Calu3 (cell line): ENCODE data around the gene RMI2. TPM values are rescaled to one million over a fixed set of nuclear protein-coding genes. Genes with fewer than 3 reads are reported as not detected.

Source experiments
- BruUV-seq: library from RNA; stranded (reverse); fragments of 400-500 nt; replicated peaks from 2 replicates; lab custom pipeline; 2021; lab: Mats Ljungman, UMichigan
- CTCF ChIA-PET: fragments of 300-600 bp; sonication (Branson Sonifier 250); formaldehyde crosslinking; loops from one replicate; lab custom pipeline; 2022; ENCODE audit warnings: antibody characterized with exemption; lab: Charles Lee
- DNase-seq: peaks from one replicate; pipeline ENCODE4 v3.0.0; 2022
- H3K27ac Mint-ChIP-seq: one replicate; pipeline ENCODE4 v1.8.0; 2022; ENCODE audit warnings: mixed read lengths; ENCODE audit not compliant: unreplicated experiment
- H3K27me3 Mint-ChIP-seq: one replicate; pipeline ENCODE4 v1.8.0; 2022; ENCODE audit warnings: mixed read lengths; ENCODE audit not compliant: unreplicated experiment
- H3K36me3 Mint-ChIP-seq: one replicate; pipeline ENCODE4 v1.8.0; 2022; ENCODE audit warnings: mild to moderate bottlenecking, moderate library complexity, mixed read lengths; ENCODE audit not compliant: insufficient read depth, unreplicated experiment
- H3K4me1 Mint-ChIP-seq: one replicate; pipeline ENCODE4 v1.8.0; 2022; ENCODE audit warnings: mild to moderate bottlenecking, low read depth, mixed read lengths; ENCODE audit not compliant: unreplicated experiment
- H3K4me3 Mint-ChIP-seq: one replicate; pipeline ENCODE4 v1.8.0; 2022; ENCODE audit warnings: mild to moderate bottlenecking, low read depth, moderate library complexity, mixed read lengths; ENCODE audit not compliant: unreplicated experiment
- H3K9me3 Mint-ChIP-seq: one replicate; pipeline ENCODE4 v1.8.0; 2022; ENCODE audit warnings: low read depth, mixed read lengths; ENCODE audit not compliant: unreplicated experiment
- intact Hi-C: fragments of 100-400 bp; cut with micrococcal nuclease; formaldehyde crosslinking; loops from one replicate; pipeline ENCODE4 v1.10.0; 2022; ENCODE audit not compliant: unreplicated experiment
- total RNA-seq: library from RNA; stranded (reverse); gene quantifications from 2 replicates; pipeline ENCODE4 v1.2.3, GENCODE V29; 2022
- TF ChIP-seq, protein P1 (sequence below): fragments of 200-600 bp; IDR thresholded peaks from one replicate; pipeline ENCODE4 v1.8.0; 2022; ENCODE audit warnings: antibody characterized with exemption; ENCODE audit not compliant: unreplicated experiment

Gene RMI2
- total RNA-seq, 1 experiment from 2014 or later, result 55.4 TPM

DNA sequence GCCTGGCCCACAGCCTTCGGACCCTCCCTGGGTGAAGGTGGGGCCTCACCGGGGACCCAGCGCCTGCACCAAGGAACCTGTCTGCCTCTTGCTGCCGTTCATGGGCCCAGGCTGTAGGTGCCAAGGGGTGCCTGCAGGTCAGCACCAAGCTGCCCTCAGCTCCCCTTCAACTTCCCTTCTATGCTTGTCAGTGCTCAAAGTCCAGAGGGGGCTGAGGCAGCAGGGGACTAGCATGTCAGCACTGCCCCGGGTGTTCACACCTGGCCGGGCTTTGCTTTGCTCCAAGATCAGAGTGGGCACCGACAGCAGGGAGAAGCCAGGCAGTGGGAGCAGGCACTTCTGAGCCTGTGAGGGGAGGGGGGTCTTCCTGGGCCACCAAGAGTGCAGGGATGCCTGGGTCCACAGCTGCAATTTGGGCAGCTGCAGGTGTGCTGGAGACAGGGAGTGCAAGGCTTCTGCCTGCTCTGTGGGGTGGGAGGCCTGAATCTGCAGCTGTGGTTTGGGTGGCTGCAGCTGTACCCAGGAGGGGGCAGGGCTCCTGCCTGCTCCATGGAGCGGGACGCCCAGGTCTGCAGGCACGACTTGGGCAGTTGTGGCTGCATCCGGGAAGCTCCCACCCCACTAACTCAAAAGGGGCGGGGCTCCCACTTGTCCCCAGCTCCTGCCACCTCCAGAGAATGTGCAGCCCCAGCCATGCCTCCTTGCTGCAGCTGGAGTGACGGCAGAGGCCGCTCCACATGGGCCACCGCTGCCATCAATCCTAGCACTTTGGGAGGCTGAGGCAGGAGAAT is 36.6 kb upstream of the RMI2 start:
- H3K9me3 Mint-ChIP-seq, result no peaks in the 10 kb centered on the region
- H3K4me3 Mint-ChIP-seq, result no peak overlapping the region
- BruUV-seq, result no TSS peak
- TF ChIP-seq, protein P1, sequence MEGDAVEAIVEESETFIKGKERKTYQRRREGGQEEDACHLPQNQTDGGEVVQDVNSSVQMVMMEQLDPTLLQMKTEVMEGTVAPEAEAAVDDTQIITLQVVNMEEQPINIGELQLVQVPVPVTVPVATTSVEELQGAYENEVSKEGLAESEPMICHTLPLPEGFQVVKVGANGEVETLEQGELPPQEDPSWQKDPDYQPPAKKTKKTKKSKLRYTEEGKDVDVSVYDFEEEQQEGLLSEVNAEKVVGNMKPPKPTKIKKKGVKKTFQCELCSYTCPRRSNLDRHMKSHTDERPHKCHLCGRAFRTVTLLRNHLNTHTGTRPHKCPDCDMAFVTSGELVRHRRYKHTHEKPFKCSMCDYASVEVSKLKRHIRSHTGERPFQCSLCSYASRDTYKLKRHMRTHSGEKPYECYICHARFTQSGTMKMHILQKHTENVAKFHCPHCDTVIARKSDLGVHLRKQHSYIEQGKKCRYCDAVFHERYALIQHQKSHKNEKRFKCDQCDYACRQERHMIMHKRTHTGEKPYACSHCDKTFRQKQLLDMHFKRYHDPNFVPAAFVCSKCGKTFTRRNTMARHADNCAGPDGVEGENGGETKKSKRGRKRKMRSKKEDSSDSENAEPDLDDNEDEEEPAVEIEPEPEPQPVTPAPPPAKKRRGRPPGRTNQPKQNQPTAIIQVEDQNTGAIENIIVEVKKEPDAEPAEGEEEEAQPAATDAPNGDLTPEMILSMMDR, result no peak
- no peak for DNase-seq
- H3K36me3 Mint-ChIP-seq, result no peaks in the 10 kb centered on the region
- intact Hi-C loops, result no loop called here
- CTCF ChIA-PET, result no interaction called here
- H3K27ac Mint-ChIP-seq, result no peak overlapping the region
- peaks cover 7% of the 10 kb centered on the region for H3K27me3 Mint-ChIP-seq
- peaks cover 19% of the 10 kb centered on the region for H3K4me1 Mint-ChIP-seq

DNA sequence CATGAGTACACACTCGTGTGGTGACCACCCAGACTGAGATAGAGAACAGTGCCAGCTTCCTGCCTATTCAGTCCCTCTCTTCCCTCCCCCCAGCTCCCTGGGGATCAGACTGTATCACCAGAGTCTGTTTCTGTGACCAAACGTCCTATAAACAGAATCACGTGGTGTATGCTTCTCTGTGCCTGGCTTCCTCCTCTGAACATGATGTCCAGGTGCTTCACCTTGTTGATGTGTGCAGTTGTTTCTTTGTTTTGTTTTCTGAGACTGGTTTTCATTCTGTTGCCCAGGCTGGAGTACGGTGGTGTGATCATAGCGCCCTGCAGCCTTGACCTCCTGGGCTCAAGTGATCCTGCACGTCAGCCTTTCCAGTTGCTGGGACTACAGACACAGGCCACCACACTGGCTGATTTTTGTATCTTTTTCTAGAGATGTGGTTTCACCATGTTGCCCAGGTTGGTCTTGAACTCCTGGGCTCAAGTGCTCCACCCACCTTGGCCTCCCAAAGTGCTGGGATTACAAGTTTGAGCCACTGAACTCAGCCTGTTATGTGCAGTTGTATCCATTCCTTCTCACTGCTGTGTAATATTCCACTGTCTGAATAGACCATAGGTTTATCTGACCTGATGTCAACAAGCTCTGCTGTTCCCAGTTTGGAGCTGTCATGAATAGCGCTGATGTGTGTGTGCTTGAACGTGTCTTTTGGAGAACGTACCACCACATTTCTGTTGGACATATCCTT is 35.2 kb upstream of the RMI2 start:
- Mint-ChIP-seq H3K27ac (no peak overlapping the region), H3K27me3 (peaks cover 7% of the 10 kb centered on the region), H3K36me3 (no peaks in the 10 kb centered on the region), H3K9me3 (no peaks in the 10 kb centered on the region), H3K4me1 (peaks cover 17% of the 10 kb centered on the region), H3K4me3 (no peak overlapping the region)
- intact Hi-C loops, result no loop called here
- CTCF ChIA-PET, result no interaction called here
- no peak for DNase-seq
- TF ChIP-seq, protein P1, result no peak
- no TSS peak for BruUV-seq

DNA sequence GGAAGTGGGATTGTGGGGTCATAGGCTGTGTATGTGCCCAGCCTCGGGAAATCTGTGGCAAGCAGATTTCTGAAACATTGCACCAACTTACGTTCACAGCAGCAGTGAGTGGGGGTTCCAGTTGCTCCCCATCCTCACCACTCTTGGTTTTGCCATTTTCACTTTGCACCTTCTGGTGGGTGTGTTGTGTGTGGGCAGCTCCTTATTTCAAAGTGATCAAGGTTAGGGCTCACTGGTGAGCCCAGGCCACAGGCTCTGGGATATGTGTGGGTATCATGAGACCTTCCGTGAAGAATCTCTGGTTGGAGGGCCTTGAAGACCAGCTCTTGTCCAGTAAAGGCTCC is 34.7 kb upstream of the RMI2 start:
- H3K27me3 Mint-ChIP-seq, result peaks cover 7% of the 10 kb centered on the region
- H3K36me3 Mint-ChIP-seq, result no peaks in the 10 kb centered on the region
- H3K4me3 Mint-ChIP-seq, result no peak overlapping the region
- TF ChIP-seq, protein P1, result no peak
- DNase-seq, result no peak
- intact Hi-C loops, result no loop called here
- H3K9me3 Mint-ChIP-seq, result no peaks in the 10 kb centered on the region
- CTCF ChIA-PET, result no interaction called here
- BruUV-seq, result no TSS peak
- H3K4me1 Mint-ChIP-seq, result peaks cover 17% of the 10 kb centered on the region
- no peak overlapping the region for H3K27ac Mint-ChIP-seq

DNA sequence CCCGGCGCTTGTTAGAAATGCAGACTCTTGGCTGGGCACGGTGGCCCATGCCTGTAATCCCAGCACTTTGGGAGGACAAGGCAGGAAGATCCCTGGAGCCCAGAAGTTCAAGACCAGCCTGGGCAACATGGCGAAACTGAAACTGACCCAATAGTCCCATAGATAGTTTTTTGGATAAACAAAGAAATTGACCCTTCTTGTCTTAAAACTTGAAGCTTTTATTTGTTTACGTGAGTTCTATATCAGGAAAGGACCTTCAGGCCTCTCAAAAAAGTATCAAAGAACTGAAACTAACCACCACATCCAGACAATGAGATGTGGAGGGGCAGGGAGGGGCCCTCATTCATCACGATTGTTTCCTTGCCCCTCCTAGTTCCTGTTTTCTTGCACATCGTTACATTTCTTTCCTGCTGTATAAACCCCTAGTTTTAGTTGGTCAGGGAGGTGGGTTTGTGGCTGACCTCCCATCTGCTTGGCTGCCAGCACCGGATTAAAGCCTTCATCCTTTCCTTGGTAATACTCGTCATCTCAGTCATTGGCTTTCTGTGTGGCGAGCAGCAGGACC is 34.2 kb upstream of the RMI2 start:
- no peak for DNase-seq
- intact Hi-C loops, result no loop called here
- Mint-ChIP-seq H3K27me3 (peaks cover 7% of the 10 kb centered on the region), H3K4me1 (peaks cover 17% of the 10 kb centered on the region), H3K27ac (no peak overlapping the region), H3K36me3 (no peaks in the 10 kb centered on the region), H3K4me3 (no peak overlapping the region), H3K9me3 (no peaks in the 10 kb centered on the region)
- TF ChIP-seq, protein P1, result no peak
- CTCF ChIA-PET, result no interaction called here
- BruUV-seq, result no TSS peak
